ENCODE data around the gene TMX2. TPM values are rescaled to one million over a fixed set of nuclear protein-coding genes. Genes with fewer than 3 reads are reported as not detected.
A peak's percentile ranks its signal among the peaks of the same experiment; 100 is the strongest.
"Not testable (repeated sequence)": the region's sequence is repeated elsewhere in the genome, so short reads cannot be mapped to it uniquely, and the experiment has no call there.

TMX2 gene
- total and polyA plus RNA-seq, 9 of the 15 experiments (the other 6 are each of a cell fraction or from before 2014, with no cell fraction given), result 176 to 433 (median 227) TPM

DNA sequence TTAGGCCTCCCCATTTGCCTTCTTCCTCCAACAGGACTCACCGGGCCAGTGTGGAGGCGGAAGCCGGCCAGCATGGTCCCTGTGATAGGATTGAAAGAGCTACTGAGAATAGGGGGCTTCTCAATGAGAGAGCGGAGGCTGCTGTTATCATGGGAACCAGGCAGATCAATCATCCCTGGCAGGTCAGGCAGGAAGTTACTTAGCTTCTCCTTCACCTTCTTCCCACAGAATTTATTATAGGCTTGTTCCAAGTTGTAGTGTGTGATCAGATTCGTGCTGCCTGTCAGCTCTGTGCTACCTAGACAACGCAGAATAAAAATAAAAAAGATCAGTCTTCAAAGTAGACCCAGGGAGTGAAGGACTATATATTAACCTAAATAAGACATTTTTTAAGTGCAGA, 7.5 kb upstream of the TMX2 start:
- intact Hi-C loops (cut with micrococcal nuclease) (no loop called here), in situ Hi-C loops (cut with MboI) (no loop called here)
- 85% methylated on average over 6 of the region's 6 CpGs for WGBS (ENCODE audit: insufficient coverage, low coverage, missing lambda C conversion rate)
- Histone ChIP-seq H3K27ac (ENCODE audit: extremely low read depth, low read depth, low read length) (no peak overlapping the region), H3K36me3 (ENCODE audit: control insufficient read depth, insufficient read depth, low read length) (peaks cover 49% of the 10 kb centered on the region), H2AFZ (ENCODE audit: low read depth, low read length) (no peak overlapping the region), H3K4me2 (ENCODE audit: insufficient read depth, low read length) (no peak overlapping the region), H3K4me1 (replicated peaks in 1 of 2; ENCODE audit: control insufficient read depth in 2 of 2, insufficient read depth in 2 of 2, low read length in 2 of 2) (no peaks in the 10 kb centered on the region), H3K9me1 (ENCODE audit: control insufficient read depth, insufficient read depth, low read length) (no peaks in the 10 kb centered on the region), H3K27me3 (ENCODE audit: control insufficient read depth in 2 of 2, insufficient read depth in 2 of 2, low read length in 2 of 2) (no peaks in the 10 kb centered on the region), H3K4me3 (no peak overlapping the region), H3K9me3 (replicated peaks; ENCODE audit: control insufficient read depth, insufficient read depth, low read depth, low read length) (no peaks in the 10 kb centered on the region), H3K9ac (ENCODE audit: insufficient read depth in 1 of 2, low read depth in 2 of 2, low read length in 2 of 2) (no peak overlapping the region), H3K79me2 (ENCODE audit: control insufficient read depth, insufficient read depth, low read length) (peaks cover 6% of the 10 kb centered on the region; the same call in 1 of the 3 replicates), H4K20me1 (replicated peaks; ENCODE audit: control insufficient read depth, insufficient read depth, low read length) (no peaks in the 10 kb centered on the region)
- DNase-seq (ENCODE audit: extremely low read depth in 1 of 4, low spot score in 3 of 4) (no peak), FAIRE-seq (no peak), ATAC-seq (no peak)
- CTCF ChIA-PET (ENCODE audit: low intra/inter-chr PET ratio), result no interaction called here
- no TSS peak for BruUV-seq (replicated peaks)
- POLR2A ChIA-PET, result no interaction called here
- TF ChIP-seq RREB1 (CRISPR knock-in tag; IDR thresholded peaks at IDR 0.05) (no peak), MEIS2 (IDR thresholded peaks at IDR 0.05; ENCODE audit: partially characterized antibody) (peak; percentile 57), ZNF561 (CRISPR knock-in tag; conservative IDR thresholded peaks at IDR 0.05) (no peak)

DNA sequence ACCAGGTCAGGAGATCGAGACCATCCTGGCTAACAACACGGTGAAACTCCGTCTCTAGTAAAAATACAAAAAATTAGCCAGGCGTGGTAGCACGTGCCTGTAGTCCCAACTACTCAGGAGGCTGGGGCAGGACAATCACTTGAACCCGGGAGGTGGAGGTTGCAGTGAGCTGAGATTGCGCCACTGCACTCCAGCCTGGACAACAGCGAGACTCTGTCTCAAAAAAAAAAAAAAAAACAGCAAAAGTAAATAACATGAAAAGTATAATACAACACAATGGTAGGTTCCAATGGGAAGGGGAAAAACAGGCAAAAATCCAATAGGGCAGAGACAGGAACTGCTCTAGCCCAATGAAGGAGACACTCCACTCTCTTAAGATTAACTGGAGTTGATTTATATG, 7.0 kb upstream of the TMX2 start:
- CTCF ChIA-PET (ENCODE audit: low intra/inter-chr PET ratio); H3K27ac ChIP-seq (ENCODE audit: extremely low read depth, low read depth, low read length); H3K4me2 ChIP-seq (ENCODE audit: insufficient read depth, low read length); H2AFZ ChIP-seq (ENCODE audit: low read depth, low read length); DNase-seq (ENCODE audit: extremely low read depth in 1 of 4, low spot score in 3 of 4); H3K9me3 ChIP-seq (replicated peaks; ENCODE audit: control insufficient read depth, insufficient read depth, low read depth, low read length); BruUV-seq (replicated peaks); H3K4me1 ChIP-seq (replicated peaks in 1 of 2; ENCODE audit: control insufficient read depth in 2 of 2, insufficient read depth in 2 of 2, low read length in 2 of 2); H3K4me3 ChIP-seq; ATAC-seq; in situ Hi-C loops (cut with MboI); H3K9ac ChIP-seq (ENCODE audit: insufficient read depth in 1 of 2, low read depth in 2 of 2, low read length in 2 of 2); H3K27me3 ChIP-seq (ENCODE audit: control insufficient read depth in 2 of 2, insufficient read depth in 2 of 2, low read length in 2 of 2); intact Hi-C loops (cut with micrococcal nuclease); FAIRE-seq; H3K9me1 ChIP-seq (ENCODE audit: control insufficient read depth, insufficient read depth, low read length); H4K20me1 ChIP-seq (replicated peaks; ENCODE audit: control insufficient read depth, insufficient read depth, low read length): not testable (repeated sequence)
- Histone ChIP-seq H3K79me2 (ENCODE audit: control insufficient read depth, insufficient read depth, low read length) (peaks cover 11% of the 10 kb centered on the region), H3K36me3 (ENCODE audit: control insufficient read depth, insufficient read depth, low read length) (peaks cover 45% of the 10 kb centered on the region)
- WGBS (ENCODE audit: insufficient coverage, low coverage, missing lambda C conversion rate), result 91% methylated on average over 7 of the region's 8 CpGs
- POLR2A ChIA-PET, result interaction anchor here (0.6 kb wide), 1 partner anchor 27 kb away, joined by 3 read pairs; no protein-coding TSS in a partner anchor
